Lung microvascular endothelial cell (primary cell): ENCODE measurements around the gene JAZF1. TPM values are rescaled to one million over a fixed set of nuclear protein-coding genes. Genes with fewer than 3 reads are reported as not detected.

Source experiments
- total RNA-seq: library from RNA; depleted of rRNA; stranded (reverse); fragments of >200 nt; gene quantifications from 2 replicates; pipeline ENCODE4 v1.2.1, GENCODE V29; 2014

Gene JAZF1
- total RNA-seq, 1 donor from 2014 or later: 1.4 TPM

Other genes with a start within 250 kb of the JAZF1 start
- 2.4 and 3.2 TPM in 2 replicates for gene CREB5, start 231.7 kb upstream of the JAZF1 start, total RNA-seq